ENCODE measurements around the gene UBAP1. TPM values are rescaled to one million over a fixed set of nuclear protein-coding genes. Genes with fewer than 3 reads are reported as not detected.

Gene UBAP1
- polyA plus RNA-seq, 3 donors, result 32.5 to 44.5 (median 39.2) TPM

DNA sequence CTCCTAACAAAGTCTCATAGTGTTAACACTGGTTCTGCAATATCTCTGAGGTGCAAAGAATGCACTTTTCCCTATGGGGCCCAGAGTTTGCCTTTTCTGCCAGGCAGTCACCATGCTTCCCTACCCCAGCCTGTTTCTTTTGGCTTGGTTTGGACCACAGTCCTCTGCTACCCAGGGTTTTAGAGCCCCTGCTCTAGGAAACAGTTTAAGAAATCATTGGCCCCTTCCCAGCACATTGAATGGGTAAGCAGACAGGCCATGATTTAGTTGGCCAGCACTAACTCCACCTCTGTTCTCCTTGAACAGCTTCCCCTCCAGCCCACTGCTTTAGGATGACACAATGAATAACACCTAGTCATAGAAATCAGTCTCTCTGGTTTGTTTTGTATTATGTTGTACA, 73.2 kb downstream of the UBAP1 start:
- peak overlapping the region in 1 of 2 donors; percentile 23 for H3K27ac ChIP-seq (ENCODE audit: low read depth in 1 of 2, low read length in 2 of 2)
- peak overlapping the region in 5 of 7 donors; percentile 25 to 70 (median 50) for H3K27ac Mint-ChIP-seq
- no peaks in the 10 kb centered on the region for H3K9me3 ChIP-seq (replicated peaks in 1 of 2; ENCODE audit: control insufficient read depth in 1 of 2, insufficient read depth in 1 of 2, low read length in 2 of 2)
- no peaks in the 10 kb centered on the region for H3K27me3 Mint-ChIP-seq (ENCODE audit: low read depth in 3 of 3)
- H3K4me3 ChIP-seq (replicated peaks in 1 of 3; ENCODE audit: low read depth in 2 of 3, low read length in 3 of 3), result no peak overlapping the region
- H3K4me2 ChIP-seq (replicated peaks; ENCODE audit: extremely low read depth, low read length, poor library complexity, severe bottlenecking), result no peak overlapping the region
- TF ChIP-seq, protein P1, sequence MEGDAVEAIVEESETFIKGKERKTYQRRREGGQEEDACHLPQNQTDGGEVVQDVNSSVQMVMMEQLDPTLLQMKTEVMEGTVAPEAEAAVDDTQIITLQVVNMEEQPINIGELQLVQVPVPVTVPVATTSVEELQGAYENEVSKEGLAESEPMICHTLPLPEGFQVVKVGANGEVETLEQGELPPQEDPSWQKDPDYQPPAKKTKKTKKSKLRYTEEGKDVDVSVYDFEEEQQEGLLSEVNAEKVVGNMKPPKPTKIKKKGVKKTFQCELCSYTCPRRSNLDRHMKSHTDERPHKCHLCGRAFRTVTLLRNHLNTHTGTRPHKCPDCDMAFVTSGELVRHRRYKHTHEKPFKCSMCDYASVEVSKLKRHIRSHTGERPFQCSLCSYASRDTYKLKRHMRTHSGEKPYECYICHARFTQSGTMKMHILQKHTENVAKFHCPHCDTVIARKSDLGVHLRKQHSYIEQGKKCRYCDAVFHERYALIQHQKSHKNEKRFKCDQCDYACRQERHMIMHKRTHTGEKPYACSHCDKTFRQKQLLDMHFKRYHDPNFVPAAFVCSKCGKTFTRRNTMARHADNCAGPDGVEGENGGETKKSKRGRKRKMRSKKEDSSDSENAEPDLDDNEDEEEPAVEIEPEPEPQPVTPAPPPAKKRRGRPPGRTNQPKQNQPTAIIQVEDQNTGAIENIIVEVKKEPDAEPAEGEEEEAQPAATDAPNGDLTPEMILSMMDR (IDR thresholded peaks at IDR 0.05), result no peak
- peaks cover 65% of the 10 kb centered on the region for H4K20me1 ChIP-seq (ENCODE audit: insufficient read depth, low read length)
- H3K79me2 ChIP-seq (ENCODE audit: insufficient read depth, low read length), result peaks cover 20% of the 10 kb centered on the region
- no peak overlapping the region for H3K9ac ChIP-seq (ENCODE audit: insufficient read depth, low read length, poor library complexity, severe bottlenecking)
- H2AFZ ChIP-seq (ENCODE audit: insufficient read depth, low read depth, low read length, poor library complexity, severe bottlenecking), result no peak overlapping the region
- DNase-seq, result no peak
- H3K9me3 Mint-ChIP-seq, result no peaks in the 10 kb centered on the region
- H3K36me3 Mint-ChIP-seq, result peaks cover 76 to 94% of the 10 kb centered on the region in 2 donors
- no peaks in the 10 kb centered on the region for H3K4me1 ChIP-seq (ENCODE audit: control insufficient read depth in 1 of 2, insufficient read depth in 2 of 2, low read length in 2 of 2)
- no peaks in the 10 kb centered on the region for H3K27me3 ChIP-seq (ENCODE audit: control insufficient read depth in 2 of 2, insufficient read depth in 2 of 2, low read length in 2 of 2)
- no peak overlapping the region for H3K4me3 Mint-ChIP-seq
- no peaks in the 10 kb centered on the region for H3K4me1 Mint-ChIP-seq
- intact Hi-C loops (cut with micrococcal nuclease), result loop anchor here (10.0 kb wide), 1 partner anchor 127 kb away; the partner anchor contains the start of gene DCAF12 (in 2 of the 2)
- peaks cover 78 to 96% of the 10 kb centered on the region in 2 donors for H3K36me3 ChIP-seq (replicated peaks in 1 of 2; ENCODE audit: control insufficient read depth in 1 of 2, insufficient read depth in 2 of 2, low read length in 2 of 2)

DNA sequence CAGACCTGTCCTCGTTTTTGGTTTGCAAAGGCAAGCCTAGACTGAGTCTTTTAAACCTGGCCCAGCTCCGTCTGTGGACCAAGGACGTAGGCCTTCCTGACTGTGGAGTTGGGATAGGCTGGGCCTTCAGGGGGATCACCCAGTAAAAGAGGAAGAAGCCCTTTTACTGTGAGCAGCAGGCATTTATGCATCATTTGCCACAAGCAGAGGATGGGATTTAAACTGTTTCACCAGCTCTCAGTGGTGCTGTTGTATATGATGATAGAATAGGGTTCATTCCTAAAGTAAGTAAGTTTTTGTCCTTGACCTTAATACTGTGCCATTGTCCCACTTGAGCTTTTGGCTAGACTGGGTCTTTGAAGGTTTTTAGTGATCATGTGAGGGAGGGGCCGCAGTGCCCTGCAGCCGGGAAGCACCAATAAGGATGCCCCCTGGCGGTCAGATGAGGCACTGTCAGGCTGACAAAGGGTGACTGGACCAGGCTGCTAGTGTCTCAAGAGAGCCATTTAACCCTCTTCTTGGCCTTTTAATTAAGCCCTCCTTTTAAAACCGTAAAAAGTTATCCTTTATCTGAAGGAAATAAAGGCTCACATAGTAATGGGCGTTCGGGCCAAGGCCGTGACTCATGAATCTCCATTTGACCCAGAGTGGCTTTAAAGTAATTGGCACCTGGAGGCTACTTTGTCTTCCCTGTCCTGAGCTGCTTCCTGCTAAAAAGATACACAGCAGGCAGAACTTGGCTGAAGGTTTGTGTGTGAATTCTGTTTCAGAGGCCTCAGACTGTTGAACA, 74.0 kb downstream of the UBAP1 start:
- no peaks in the 10 kb centered on the region for H3K9me3 ChIP-seq (replicated peaks in 1 of 2; ENCODE audit: control insufficient read depth in 1 of 2, insufficient read depth in 1 of 2, low read length in 2 of 2)
- Mint-ChIP-seq H3K9me3 (no peaks in the 10 kb centered on the region), H3K4me3 (no peak overlapping the region), H3K4me1 (no peaks in the 10 kb centered on the region), H3K27ac (peak overlapping the region; percentile 48 to 83 (median 65)), H3K36me3 (peaks cover 74 to 93% of the 10 kb centered on the region in 2 donors), H3K27me3 (ENCODE audit: low read depth in 3 of 3) (no peaks in the 10 kb centered on the region)
- no peak overlapping the region for H3K4me2 ChIP-seq (replicated peaks; ENCODE audit: extremely low read depth, low read length, poor library complexity, severe bottlenecking)
- peaks cover 71 to 97% of the 10 kb centered on the region in 2 donors for H3K36me3 ChIP-seq (replicated peaks in 1 of 2; ENCODE audit: control insufficient read depth in 1 of 2, insufficient read depth in 2 of 2, low read length in 2 of 2)
- 55% methylated on average over 8 of the region's 10 CpGs for WGBS (ENCODE audit: insufficient coverage)
- TF ChIP-seq, protein P1 (IDR thresholded peaks at IDR 0.05), result peak; percentile 88
- H3K27ac ChIP-seq (ENCODE audit: low read depth in 1 of 2, low read length in 2 of 2), result peak overlapping the region in 1 of 2 donors; percentile 56
- H4K20me1 ChIP-seq (ENCODE audit: insufficient read depth, low read length), result peaks cover 59% of the 10 kb centered on the region
- intact Hi-C loops (cut with micrococcal nuclease), result loop anchor here (10.0 kb wide), 1 partner anchor 128 kb away; the partner anchor contains the start of gene DCAF12 (in 2 of the 2)
- H3K27me3 ChIP-seq (ENCODE audit: control insufficient read depth in 2 of 2, insufficient read depth in 2 of 2, low read length in 2 of 2), result no peaks in the 10 kb centered on the region
- no peak overlapping the region for H3K9ac ChIP-seq (ENCODE audit: insufficient read depth, low read length, poor library complexity, severe bottlenecking)
- peak; percentile 44 to 66 (median 62) for DNase-seq
- H3K79me2 ChIP-seq (ENCODE audit: insufficient read depth, low read length), result peaks cover 12% of the 10 kb centered on the region
- no peaks in the 10 kb centered on the region for H3K4me1 ChIP-seq (ENCODE audit: control insufficient read depth in 1 of 2, insufficient read depth in 2 of 2, low read length in 2 of 2)
- no peak overlapping the region for H3K4me3 ChIP-seq (replicated peaks in 1 of 3; ENCODE audit: low read depth in 2 of 3, low read length in 3 of 3)
- no peak overlapping the region for H2AFZ ChIP-seq (ENCODE audit: insufficient read depth, low read depth, low read length, poor library complexity, severe bottlenecking)

Measured in CD14-positive monocyte (primary cell).